ENCODE measurements around the gene UCP2.

The UCP2 gene

GRCh38 chr11:73999581-74000306 lies 17.1 kb upstream of the UCP2 start:
- 0 out of 2 replicates have a peak, but pooled peaks cover 4% of the 10 kb centered on the region for H3K4me1 ChIP-seq (ENCODE audit: insufficient read depth, low read length)
- H3K27ac ChIP-seq (ENCODE audit: low read depth, low read length): no peak overlapping the region
- no peaks in the 10 kb centered on the region for H3K27me3 ChIP-seq (ENCODE audit: insufficient read depth, low read length)
- WGBS: 92% methylated on average over 8 of the region's 8 CpGs
- H3K36me3 ChIP-seq (ENCODE audit: insufficient read depth, low read length): no peaks in the 10 kb centered on the region
- H3K9me3 ChIP-seq (ENCODE audit: insufficient read depth, low read depth, low read length): no peaks in the 10 kb centered on the region
- H3K9ac ChIP-seq (ENCODE audit: low read depth, low read length): no peak overlapping the region
- no peak overlapping the region for H3K4me3 ChIP-seq (ENCODE audit: low read length)

DNA sequence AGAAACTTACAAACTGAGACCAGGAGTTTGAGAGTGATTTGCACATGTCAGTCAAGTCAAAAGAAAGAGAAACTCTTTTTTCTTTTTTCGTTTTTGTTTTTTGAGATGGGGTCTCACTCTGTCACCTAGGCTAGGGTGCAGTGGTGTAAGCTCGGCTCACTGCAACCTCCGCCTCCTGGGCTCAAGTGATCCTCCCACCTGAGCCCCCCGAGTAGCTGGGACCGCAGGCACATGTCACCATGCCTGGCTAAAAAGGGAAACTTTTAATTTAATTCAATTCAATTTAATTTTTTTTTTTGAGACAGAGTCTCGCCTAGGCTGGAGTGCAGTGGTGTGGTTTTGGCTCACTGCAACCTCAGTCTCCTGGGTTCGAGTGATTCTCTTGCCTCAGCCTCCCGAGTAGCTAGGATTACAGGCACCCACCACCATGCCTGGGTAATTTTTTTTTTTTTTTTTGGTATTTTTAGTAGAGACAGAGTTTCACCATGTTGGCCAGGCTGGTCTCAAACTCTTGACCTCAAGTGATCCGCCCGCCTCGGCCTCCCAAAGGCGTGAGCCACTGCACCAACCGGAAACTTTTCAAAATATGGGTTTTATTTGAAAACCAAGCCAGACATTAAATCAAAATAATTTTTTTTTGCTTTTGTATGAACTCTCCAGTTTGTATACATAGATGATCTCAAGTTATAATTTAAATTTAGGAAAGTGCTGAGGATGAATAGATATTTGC lies 16.4 kb upstream of the UCP2 start:
- H3K4me3 ChIP-seq (ENCODE audit: low read length): no peak overlapping the region
- H3K4me1 ChIP-seq (ENCODE audit: insufficient read depth, low read length): 0 out of 2 replicates have a peak, but pooled peaks cover 4% of the 10 kb centered on the region
- no peaks in the 10 kb centered on the region for H3K27me3 ChIP-seq (ENCODE audit: insufficient read depth, low read length)
- no peaks in the 10 kb centered on the region for H3K36me3 ChIP-seq (ENCODE audit: insufficient read depth, low read length)
- WGBS: 92% methylated on average over 13 of the region's 13 CpGs
- H3K27ac ChIP-seq (ENCODE audit: low read depth, low read length): no peak overlapping the region
- H3K9ac ChIP-seq (ENCODE audit: low read depth, low read length): no peak overlapping the region
- no peaks in the 10 kb centered on the region for H3K9me3 ChIP-seq (ENCODE audit: insufficient read depth, low read depth, low read length)

GRCh38 chr11:73997120-73997770 lies 14.6 kb upstream of the UCP2 start:
- Histone ChIP-seq H3K9me3 (ENCODE audit: insufficient read depth, low read depth, low read length) (no peaks in the 10 kb centered on the region), H3K27ac (ENCODE audit: low read depth, low read length) (no peak overlapping the region), H3K4me3 (ENCODE audit: low read length) (no peak overlapping the region), H3K9ac (ENCODE audit: low read depth, low read length) (no peak overlapping the region), H3K4me1 (ENCODE audit: insufficient read depth, low read length) (0 out of 2 replicates have a peak, but pooled peaks cover 4% of the 10 kb centered on the region), H3K27me3 (ENCODE audit: insufficient read depth, low read length) (no peaks in the 10 kb centered on the region), H3K36me3 (ENCODE audit: insufficient read depth, low read length) (no peaks in the 10 kb centered on the region)
- WGBS: 82% methylated on average over 6 of the region's 6 CpGs

- WGBS: 92% methylated on average over 4 of the region's 4 CpGs
- Histone ChIP-seq H3K9ac (ENCODE audit: low read depth, low read length) (no peak overlapping the region), H3K27me3 (ENCODE audit: insufficient read depth, low read length) (no peaks in the 10 kb centered on the region), H3K36me3 (ENCODE audit: insufficient read depth, low read length) (no peaks in the 10 kb centered on the region), H3K4me3 (ENCODE audit: low read length) (no peak overlapping the region), H3K27ac (ENCODE audit: low read depth, low read length) (no peak overlapping the region), H3K9me3 (ENCODE audit: insufficient read depth, low read depth, low read length) (no peaks in the 10 kb centered on the region), H3K4me1 (ENCODE audit: insufficient read depth, low read length) (0 out of 2 replicates have a peak, but pooled peaks cover 8% of the 10 kb centered on the region)
Measured at GRCh38 chr11:73996161-73996747, 13.6 kb upstream of the UCP2 start.

GRCh38 chr11:73995731-73996130 lies 13.1 kb upstream of the UCP2 start:
- no peaks in the 10 kb centered on the region for H3K27me3 ChIP-seq (ENCODE audit: insufficient read depth, low read length)
- no peaks in the 10 kb centered on the region for H3K36me3 ChIP-seq (ENCODE audit: insufficient read depth, low read length)
- H3K27ac ChIP-seq (ENCODE audit: low read depth, low read length): no peak overlapping the region
- no peaks in the 10 kb centered on the region for H3K9me3 ChIP-seq (ENCODE audit: insufficient read depth, low read depth, low read length)
- no peak overlapping the region for H3K4me3 ChIP-seq (ENCODE audit: low read length)
- peaks cover 10% of the 10 kb centered on the region; the same call in 1 of the 2 replicates for H3K4me1 ChIP-seq (ENCODE audit: insufficient read depth, low read length)
- 61% methylated on average over 2 of the region's 2 CpGs for WGBS
- no peak overlapping the region for H3K9ac ChIP-seq (ENCODE audit: low read depth, low read length)

DNA sequence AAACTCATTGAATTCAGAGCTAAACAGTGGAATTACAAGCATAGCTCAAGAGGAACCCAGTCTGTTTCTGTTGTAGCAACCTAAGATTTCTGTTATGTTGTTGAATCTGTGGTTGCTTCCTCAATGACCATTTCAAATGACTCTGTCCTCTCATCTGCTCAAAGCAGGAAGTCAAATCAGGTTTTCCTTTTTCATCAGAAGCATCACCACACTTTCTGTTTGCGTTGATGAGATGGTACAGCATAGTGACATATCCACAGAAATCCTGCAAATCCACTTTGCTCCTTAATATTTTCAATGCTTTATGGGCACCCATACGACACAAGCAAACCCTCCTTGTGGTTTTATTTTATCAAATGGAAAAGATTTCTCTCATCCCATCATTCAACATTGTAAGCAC lies 12.6 kb upstream of the UCP2 start:
- Histone ChIP-seq H3K36me3 (ENCODE audit: insufficient read depth, low read length) (no peaks in the 10 kb centered on the region), H3K9ac (ENCODE audit: low read depth, low read length) (no peak overlapping the region), H3K27ac (ENCODE audit: low read depth, low read length) (no peak overlapping the region), H3K4me3 (ENCODE audit: low read length) (no peak overlapping the region), H3K4me1 (ENCODE audit: insufficient read depth, low read length) (peaks cover 7% of the 10 kb centered on the region; the same call in 1 of the 2 replicates), H3K27me3 (ENCODE audit: insufficient read depth, low read length) (no peaks in the 10 kb centered on the region), H3K9me3 (ENCODE audit: insufficient read depth, low read depth, low read length) (no peaks in the 10 kb centered on the region)
- 95% methylated on average over 2 of the region's 2 CpGs for WGBS

- Histone ChIP-seq H3K4me3 (ENCODE audit: low read length) (no peak overlapping the region), H3K27me3 (ENCODE audit: insufficient read depth, low read length) (no peaks in the 10 kb centered on the region), H3K4me1 (ENCODE audit: insufficient read depth, low read length) (peaks cover 7% of the 10 kb centered on the region; the same call in 1 of the 2 replicates), H3K9ac (ENCODE audit: low read depth, low read length) (no peak overlapping the region), H3K9me3 (ENCODE audit: insufficient read depth, low read depth, low read length) (no peaks in the 10 kb centered on the region), H3K27ac (ENCODE audit: low read depth, low read length) (no peak overlapping the region), H3K36me3 (ENCODE audit: insufficient read depth, low read length) (no peaks in the 10 kb centered on the region)
- WGBS: 91% methylated on average over 6 of the region's 6 CpGs
Measured at GRCh38 chr11:73991471-73992006, 8.9 kb upstream of the UCP2 start.

- 95% methylated on average over 1 of the region's 2 CpGs for WGBS
- no peak overlapping the region for H3K4me3 ChIP-seq (ENCODE audit: low read length)
- H3K9me3 ChIP-seq (ENCODE audit: insufficient read depth, low read depth, low read length): no peaks in the 10 kb centered on the region
- H3K4me1 ChIP-seq (ENCODE audit: insufficient read depth, low read length): peaks cover 7% of the 10 kb centered on the region; the same call in 1 of the 2 replicates
- H3K27me3 ChIP-seq (ENCODE audit: insufficient read depth, low read length): no peaks in the 10 kb centered on the region
- no peak overlapping the region for H3K27ac ChIP-seq (ENCODE audit: low read depth, low read length)
- no peaks in the 10 kb centered on the region for H3K36me3 ChIP-seq (ENCODE audit: insufficient read depth, low read length)
- no peak overlapping the region for H3K9ac ChIP-seq (ENCODE audit: low read depth, low read length)
Measured at GRCh38 chr11:73990730-73991129, 8.1 kb upstream of the UCP2 start.

GRCh38 chr11:73989156-73989555 lies 6.5 kb upstream of the UCP2 start:
- WGBS: 90% methylated on average over 3 of the region's 6 CpGs
- Histone ChIP-seq H3K27ac (ENCODE audit: low read depth, low read length) (no peak overlapping the region), H3K36me3 (ENCODE audit: insufficient read depth, low read length) (no peaks in the 10 kb centered on the region), H3K9ac (ENCODE audit: low read depth, low read length) (no peak overlapping the region), H3K9me3 (ENCODE audit: insufficient read depth, low read depth, low read length) (no peaks in the 10 kb centered on the region), H3K27me3 (ENCODE audit: insufficient read depth, low read length) (no peaks in the 10 kb centered on the region), H3K4me1 (ENCODE audit: insufficient read depth, low read length) (peaks cover 8% of the 10 kb centered on the region; the same call in 1 of the 2 replicates), H3K4me3 (ENCODE audit: low read length) (no peak overlapping the region)

- no peak overlapping the region for H3K9ac ChIP-seq (ENCODE audit: low read depth, low read length)
- H3K4me3 ChIP-seq (ENCODE audit: low read length): no peak overlapping the region
- H3K27ac ChIP-seq (ENCODE audit: low read depth, low read length): no peak overlapping the region
- H3K4me1 ChIP-seq (ENCODE audit: insufficient read depth, low read length): peaks cover 15% of the 10 kb centered on the region
- no peaks in the 10 kb centered on the region for H3K9me3 ChIP-seq (ENCODE audit: insufficient read depth, low read depth, low read length)
- H3K36me3 ChIP-seq (ENCODE audit: insufficient read depth, low read length): no peaks in the 10 kb centered on the region
- WGBS: 93% methylated on average over 5 of the region's 7 CpGs
- no peaks in the 10 kb centered on the region for H3K27me3 ChIP-seq (ENCODE audit: insufficient read depth, low read length)
Measured at GRCh38 chr11:73988227-73988626, 5.6 kb upstream of the UCP2 start.
